HepG2 (cell line): ENCODE measurements around the gene EOMES.

Source experiments
- CBX1 ChIP-seq: IDR thresholded peaks from one replicate; pipeline ENCODE4 v1.6.1; 2016; ENCODE audit warnings: antibody characterized with exemption, low read depth
- MZF1 ChIP-seq: sonication (generic); formaldehyde crosslinking; IDR thresholded peaks from 2 replicates; pipeline ENCODE4 v1.8.1; 2023; ENCODE audit warnings: mild to moderate bottlenecking, missing genetic modification reagents, borderline replicate concordance
- NONO ChIP-seq, 2 experiments: fragments of 450-650 bp in 1 of 2; sonication (generic) in 1 of 2; formaldehyde crosslinking in 1 of 2; IDR thresholded peaks in 1 of 2; conservative IDR thresholded peaks in 1 of 2; 2 replicates each; pipeline versions ENCODE4 v1.6.1 to v1.8.0; 2017 to 2022; ENCODE audit warnings: mild to moderate bottlenecking in 1 of 2, missing genetic modification reagents in 1 of 2, moderate library complexity in 1 of 2
- ONECUT2 ChIP-seq: sonication (generic); formaldehyde crosslinking; IDR thresholded peaks from 2 replicates; pipeline ENCODE4 v1.4.0; 2020; ENCODE audit warnings: missing genetic modification reagents
- SMARCE1 ChIP-seq: fragments of 450-650 bp; IDR thresholded peaks from 2 replicates; pipeline ENCODE4 v1.6.1; 2017; ENCODE audit warnings: borderline replicate concordance
- TCF7 ChIP-seq: sonication (generic); IDR thresholded peaks from 2 replicates; pipeline ENCODE4 v1.6.1; 2016; ENCODE audit warnings: antibody characterized with exemption, low read depth
- TCF7L2 ChIP-seq: IDR thresholded peaks from 2 replicates; pipeline ENCODE4 v1.6.1; 2011; ENCODE audit warnings: mild to moderate bottlenecking, low read depth, low read length, moderate library complexity
- ZNF274 ChIP-seq: sonication (generic); formaldehyde crosslinking; IDR thresholded peaks from 2 replicates; pipeline ENCODE4 v1.5.1; 2020; ENCODE audit warnings: mild to moderate bottlenecking, missing genetic modification reagents
- ZNF766 ChIP-seq: sonication (generic); formaldehyde crosslinking; IDR thresholded peaks from 2 replicates; pipeline ENCODE4 v1.5.0; 2020; ENCODE audit warnings: missing genetic modification reagents, borderline replicate concordance
- ZNF780A ChIP-seq: sonication (generic); formaldehyde crosslinking; IDR thresholded peaks from 2 replicates; pipeline ENCODE4 v1.8.0; 2022; ENCODE audit warnings: mild to moderate bottlenecking, missing genetic modification reagents, moderate library complexity
- TF ChIP-seq, protein P1 (sequence below): sonication (generic); formaldehyde crosslinking; IDR thresholded peaks from 2 replicates; pipeline ENCODE4 v1.5.0; 2020; ENCODE audit warnings: mild to moderate bottlenecking, missing genetic modification reagents, moderate library complexity
- TF ChIP-seq, protein P2 (sequence below): sonication (generic); formaldehyde crosslinking; IDR thresholded peaks from 2 replicates; pipeline ENCODE4 v1.5.0; 2020; ENCODE audit warnings: missing genetic modification reagents, mild to moderate bottlenecking, borderline replicate concordance

- TF ChIP-seq, protein P1, sequence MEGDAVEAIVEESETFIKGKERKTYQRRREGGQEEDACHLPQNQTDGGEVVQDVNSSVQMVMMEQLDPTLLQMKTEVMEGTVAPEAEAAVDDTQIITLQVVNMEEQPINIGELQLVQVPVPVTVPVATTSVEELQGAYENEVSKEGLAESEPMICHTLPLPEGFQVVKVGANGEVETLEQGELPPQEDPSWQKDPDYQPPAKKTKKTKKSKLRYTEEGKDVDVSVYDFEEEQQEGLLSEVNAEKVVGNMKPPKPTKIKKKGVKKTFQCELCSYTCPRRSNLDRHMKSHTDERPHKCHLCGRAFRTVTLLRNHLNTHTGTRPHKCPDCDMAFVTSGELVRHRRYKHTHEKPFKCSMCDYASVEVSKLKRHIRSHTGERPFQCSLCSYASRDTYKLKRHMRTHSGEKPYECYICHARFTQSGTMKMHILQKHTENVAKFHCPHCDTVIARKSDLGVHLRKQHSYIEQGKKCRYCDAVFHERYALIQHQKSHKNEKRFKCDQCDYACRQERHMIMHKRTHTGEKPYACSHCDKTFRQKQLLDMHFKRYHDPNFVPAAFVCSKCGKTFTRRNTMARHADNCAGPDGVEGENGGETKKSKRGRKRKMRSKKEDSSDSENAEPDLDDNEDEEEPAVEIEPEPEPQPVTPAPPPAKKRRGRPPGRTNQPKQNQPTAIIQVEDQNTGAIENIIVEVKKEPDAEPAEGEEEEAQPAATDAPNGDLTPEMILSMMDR (CRISPR knock-in tag) = no peak
- TF ChIP-seq TCF7L2 = no peak
- TF ChIP-seq, protein P2, sequence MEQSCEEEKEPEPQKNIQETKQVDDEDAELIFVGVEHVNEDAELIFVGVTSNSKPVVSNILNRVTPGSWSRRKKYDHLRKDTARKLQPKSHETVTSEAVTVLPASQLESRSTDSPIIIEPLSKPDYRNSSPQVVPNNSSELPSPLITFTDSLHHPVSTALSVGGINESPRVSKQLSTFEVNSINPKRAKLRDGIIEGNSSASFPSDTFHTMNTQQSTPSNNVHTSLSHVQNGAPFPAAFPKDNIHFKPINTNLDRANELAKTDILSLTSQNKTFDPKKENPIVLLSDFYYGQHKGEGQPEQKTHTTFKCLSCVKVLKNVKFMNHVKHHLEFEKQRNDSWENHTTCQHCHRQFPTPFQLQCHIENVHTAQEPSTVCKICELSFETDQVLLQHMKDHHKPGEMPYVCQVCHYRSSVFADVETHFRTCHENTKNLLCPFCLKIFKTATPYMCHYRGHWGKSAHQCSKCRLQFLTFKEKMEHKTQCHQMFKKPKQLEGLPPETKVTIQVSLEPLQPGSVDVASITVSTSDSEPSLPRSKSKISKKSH (CRISPR knock-in tag) = no peak
- TF ChIP-seq ONECUT2 (CRISPR knock-in tag) = no peak
- no peak for TF ChIP-seq TCF7
- no peak for TF ChIP-seq ZNF780A (CRISPR knock-in tag)
- no peak for TF ChIP-seq CBX1
- no peak for TF ChIP-seq ZNF766 (CRISPR knock-in tag)
- no peak for TF ChIP-seq MZF1
- no peak for TF ChIP-seq NONO (IDR thresholded peaks at IDR 0.05)
- no peak for TF ChIP-seq NONO (CRISPR knock-in tag; conservative IDR thresholded peaks at IDR 0.05)
- no peak for TF ChIP-seq ZNF274
- no peak for TF ChIP-seq SMARCE1
Measured at GRCh38 chr3:27737091-27737490, 15.0 kb upstream of the EOMES start.
